Activated T-cell treated with anti-CD3 and anti-CD28 coated beads for 24 hours (primary cell): ENCODE results near the gene AMPD1.

Source experiments
- DNase-seq: peaks from one replicate; pipeline ENCODE4 v3.0.0-alpha.2; 2020; ENCODE audit warnings: low read depth

AMPD1 gene

GRCh38 chr1:114638910-114639309, 56.4 kb downstream of the AMPD1 start:
- no peak for DNase-seq

- DNase-seq: no peak
Observed at GRCh38 chr1:114632427-114632826, 62.9 kb downstream of the AMPD1 start.

DNA sequence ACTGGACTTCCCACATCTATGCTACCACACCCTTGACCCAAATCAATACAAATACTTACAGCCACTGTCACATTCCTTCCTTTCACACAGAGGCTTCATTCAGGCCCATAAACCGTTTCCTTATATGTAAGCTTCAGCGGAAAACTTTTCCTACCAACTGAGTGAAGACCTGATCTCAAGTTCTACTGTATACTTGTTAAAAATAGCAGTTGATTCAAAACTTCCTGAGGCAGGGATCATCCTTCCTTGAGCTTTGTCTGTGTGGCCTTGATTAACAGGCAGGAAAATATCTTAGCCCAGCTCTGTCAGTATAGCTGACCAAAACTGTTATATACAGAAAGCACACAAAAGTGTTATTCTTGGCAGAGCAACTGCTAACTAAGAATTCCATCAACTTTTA, 68.2 kb downstream of the AMPD1 start:
- DNase-seq: no peak

DNA sequence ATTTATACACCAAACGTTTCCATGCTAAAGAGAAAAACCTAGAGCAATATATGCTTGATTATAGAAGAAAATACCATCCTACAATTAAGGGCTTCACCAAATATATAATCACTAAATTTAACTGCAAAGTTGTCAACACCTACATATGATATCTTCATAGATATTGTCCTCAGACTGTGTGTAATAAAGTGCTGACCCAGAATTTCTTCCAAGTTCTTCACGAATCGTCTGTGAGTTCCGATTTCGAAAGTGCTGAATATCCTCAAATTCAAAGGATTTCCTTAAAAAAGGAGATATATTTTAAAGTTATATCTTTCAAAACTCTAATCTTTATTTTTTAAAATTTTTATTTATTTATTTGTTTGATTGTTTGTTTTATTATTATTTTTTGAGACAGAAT, 72.0 kb downstream of the AMPD1 start:
- DNase-seq: no peak
